ENCODE results near the gene ALG2. TPM values are rescaled to one million over a fixed set of nuclear protein-coding genes. Genes with fewer than 3 reads are reported as not detected.
A peak's percentile ranks its signal among the peaks of the same experiment; 100 is the strongest.

ALG2 gene
- polyA plus RNA-seq, 6 donors from 2014 or later, result 21.6 to 39.8 (median 22.8) TPM

GRCh38 chr9:99234618-99235017 lies 12.9 kb upstream of the ALG2 start:
- peak overlapping the region in 1 of 8 donors; percentile 3 for H3K4me3 Mint-ChIP-seq
- H3K27ac Mint-ChIP-seq, result peak overlapping the region in 5 of 6 donors; percentile 22 to 99 (median 90)
- no peaks in the 10 kb centered on the region for H3K27me3 Mint-ChIP-seq
- ATAC-seq (ENCODE audit: low read depth in 2 of 2) (no peak), DNase-seq (no peak)
- peaks cover 18 to 30% (median 21%) of the 10 kb centered on the region in 3 donors for H3K4me1 Mint-ChIP-seq
- peaks cover 0 to 7% of the 10 kb centered on the region in 2 donors for H3K36me3 Mint-ChIP-seq
- no peaks in the 10 kb centered on the region for H3K9me3 Mint-ChIP-seq

- H3K27me3 Mint-ChIP-seq, result no peaks in the 10 kb centered on the region
- peaks cover 18 to 31% (median 20%) of the 10 kb centered on the region in 3 donors for H3K4me1 Mint-ChIP-seq
- peaks cover 3 to 15% of the 10 kb centered on the region in 2 donors for H3K36me3 Mint-ChIP-seq
- no peak overlapping the region for H3K4me3 Mint-ChIP-seq
- ATAC-seq (ENCODE audit: low read depth in 2 of 2) (no peak), DNase-seq (peak; percentile 23)
- no peaks in the 10 kb centered on the region for H3K9me3 Mint-ChIP-seq
- H3K27ac Mint-ChIP-seq, result peak overlapping the region in 4 of 6 donors; percentile 0 to 90 (median 29)
Measured at GRCh38 chr9:99231711-99232110, 10.0 kb upstream of the ALG2 start.

DNA sequence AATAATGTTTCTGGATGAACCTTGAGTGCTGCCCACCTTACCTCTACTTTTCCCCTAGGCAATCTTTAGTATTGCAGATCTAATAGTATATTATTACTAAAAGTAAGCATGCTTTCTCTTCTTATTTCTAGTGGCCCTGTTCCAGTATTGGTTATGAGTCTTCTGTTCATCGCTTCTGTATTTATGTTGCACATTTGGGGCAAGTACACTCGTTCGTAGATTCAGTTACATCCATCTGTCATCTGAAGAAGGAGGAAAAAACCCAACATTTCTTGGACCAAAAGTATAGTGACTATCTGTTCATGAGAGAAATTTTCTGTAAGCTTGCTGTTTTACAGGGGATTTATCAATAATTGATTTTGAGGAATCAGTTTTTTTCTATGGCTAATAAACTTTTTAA lies 8.5 kb upstream of the ALG2 start:
- Mint-ChIP-seq H3K4me1 (peaks cover 14 to 22% (median 18%) of the 10 kb centered on the region in 3 donors), H3K27ac (peak overlapping the region in 1 of 6 donors; percentile 39)
- no peak for ATAC-seq (ENCODE audit: low read depth in 2 of 2)

DNA sequence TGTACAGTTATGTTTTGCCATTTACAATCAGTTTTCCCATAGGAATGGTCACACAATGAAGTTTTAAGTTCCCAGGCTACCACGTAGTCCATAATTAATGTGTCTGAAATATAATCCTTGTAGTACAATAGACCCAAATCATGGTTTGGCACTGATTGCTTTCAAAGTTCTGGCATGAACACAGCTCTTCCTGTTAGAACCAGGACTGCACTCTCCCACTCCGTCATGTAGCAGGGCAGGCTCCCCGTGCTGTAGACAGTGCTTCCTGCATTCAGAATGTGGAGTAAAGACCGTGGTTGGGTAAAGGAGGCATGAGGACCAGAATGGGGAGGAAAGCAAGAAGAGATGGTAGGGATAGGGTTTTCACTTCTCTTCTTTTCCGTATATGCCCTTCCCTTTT lies 4.3 kb upstream of the ALG2 start:
- peaks cover 3 to 29% of the 10 kb centered on the region in 2 donors for H3K36me3 Mint-ChIP-seq
- H3K9me3 Mint-ChIP-seq, result no peaks in the 10 kb centered on the region
- peak overlapping the region in 1 of 6 donors; percentile 63 for H3K27ac Mint-ChIP-seq
- H3K4me1 Mint-ChIP-seq, result peaks cover 39 to 50% (median 40%) of the 10 kb centered on the region in 3 donors
- ATAC-seq (ENCODE audit: low read depth in 2 of 2) (no peak), DNase-seq (no peak)
- H3K4me3 Mint-ChIP-seq, result no peak overlapping the region
- H3K27me3 Mint-ChIP-seq, result no peaks in the 10 kb centered on the region

More for the DNA sequence above, 8.5 kb upstream of the ALG2 start:
- Mint-ChIP-seq H3K9me3 (no peaks in the 10 kb centered on the region), H3K27me3 (no peaks in the 10 kb centered on the region), H3K36me3 (peaks cover 3 to 20% of the 10 kb centered on the region in 2 donors), H3K4me3 (peak overlapping the region in 1 of 8 donors; percentile 62)
- no peak for DNase-seq

DNA sequence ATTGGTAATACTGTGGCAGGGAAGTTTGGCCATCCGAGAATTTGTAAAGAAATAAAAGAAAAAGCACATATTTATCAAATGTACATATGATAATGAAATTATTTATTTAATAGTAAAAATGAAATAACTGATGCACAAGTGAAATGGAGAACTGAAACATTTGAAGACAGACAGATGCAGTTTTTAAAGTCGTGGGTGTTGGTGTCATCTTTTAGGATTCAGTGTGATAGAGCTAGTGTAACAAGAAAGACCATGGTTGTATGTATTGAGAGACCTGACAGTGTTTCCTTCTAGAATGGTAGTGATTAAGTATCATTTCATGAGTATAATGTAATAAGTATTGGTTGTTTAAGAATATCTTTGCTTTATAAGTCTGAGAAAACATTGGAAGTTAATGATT lies 2.7 kb upstream of the ALG2 start:
- Mint-ChIP-seq H3K27ac (peak overlapping the region in 5 of 6 donors; percentile 44 to 100 (median 91)), H3K4me3 (peak overlapping the region in 4 of 8 donors; percentile 8 to 99 (median 78)), H3K36me3 (peaks cover 3 to 29% of the 10 kb centered on the region in 2 donors), H3K4me1 (peaks cover 52 to 64% (median 56%) of the 10 kb centered on the region in 3 donors), H3K9me3 (no peaks in the 10 kb centered on the region), H3K27me3 (no peaks in the 10 kb centered on the region)
- no peak for ATAC-seq (ENCODE audit: low read depth in 2 of 2)
- DNase-seq, result no peak

- peak; percentile 34 to 36 for ATAC-seq (ENCODE audit: low read depth in 2 of 2)
- Mint-ChIP-seq H3K36me3 (peaks cover 9 to 21% of the 10 kb centered on the region in 2 donors), H3K4me1 (peaks cover 54 to 71% (median 71%) of the 10 kb centered on the region in 3 donors), H3K27me3 (no peaks in the 10 kb centered on the region), H3K4me3 (peak overlapping the region; percentile 97 to 100 (median 99)), H3K27ac (peak overlapping the region; percentile 100), H3K9me3 (no peaks in the 10 kb centered on the region)
- no peak for DNase-seq
Measured at GRCh38 chr9:99222416-99223270, 901 bp upstream of the ALG2 start.

GRCh38 chr9:99221266-99221620 lies 499 bp downstream of the ALG2 start:
- H3K27ac Mint-ChIP-seq, result peak overlapping the region; percentile 90 to 100 (median 100)
- peaks cover 51 to 77% (median 77%) of the 10 kb centered on the region in 3 donors for H3K4me1 Mint-ChIP-seq
- ATAC-seq (ENCODE audit: low read depth in 2 of 2) (no peak), DNase-seq (no peak)
- peaks cover 14 to 21% of the 10 kb centered on the region in 2 donors for H3K36me3 Mint-ChIP-seq
- no peaks in the 10 kb centered on the region for H3K9me3 Mint-ChIP-seq
- peak overlapping the region; percentile 97 to 100 (median 99) for H3K4me3 Mint-ChIP-seq
- no peaks in the 10 kb centered on the region for H3K27me3 Mint-ChIP-seq

DNA sequence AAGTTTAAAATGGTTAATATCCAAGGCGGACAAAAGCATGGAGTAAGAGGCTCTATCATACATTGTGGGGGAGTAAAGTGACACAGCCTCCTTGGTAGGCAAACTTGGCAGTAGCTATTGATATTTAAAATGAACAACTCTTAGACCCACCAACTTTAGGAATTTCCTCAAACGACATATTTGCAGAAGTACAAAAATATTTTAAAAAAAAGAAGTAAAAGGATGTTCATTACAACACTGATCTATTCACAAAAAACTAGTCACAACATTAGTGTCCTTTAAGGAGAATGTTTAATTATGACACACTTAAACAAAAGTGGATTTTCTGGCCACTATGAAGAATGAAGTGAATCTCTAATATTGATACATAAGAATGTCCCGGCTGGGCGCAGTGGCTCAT lies 1.7 kb downstream of the ALG2 start:
- Mint-ChIP-seq H3K4me3 (peak overlapping the region in 7 of 8 donors; percentile 60 to 100 (median 76)), H3K36me3 (peaks cover 14 to 20% of the 10 kb centered on the region in 2 donors), H3K4me1 (peaks cover 45 to 74% (median 69%) of the 10 kb centered on the region in 3 donors), H3K27me3 (no peaks in the 10 kb centered on the region), H3K9me3 (no peaks in the 10 kb centered on the region), H3K27ac (peak overlapping the region in 5 of 6 donors; percentile 15 to 100 (median 67))
- ATAC-seq (ENCODE audit: low read depth in 2 of 2), result no peak
- DNase-seq, result no peak

GRCh38 chr9:99216073-99216472 lies 5.7 kb downstream of the ALG2 start:
- peaks cover 34 to 62% (median 62%) of the 10 kb centered on the region in 3 donors for H3K4me1 Mint-ChIP-seq
- H3K27ac Mint-ChIP-seq, result no peak overlapping the region

GRCh38 chr9:99213197-99213596 lies 8.5 kb downstream of the ALG2 start:
- H3K27ac Mint-ChIP-seq, result peak overlapping the region in 5 of 6 donors; percentile 4 to 88 (median 48)
- DNase-seq, result peak; percentile 17
- ATAC-seq (ENCODE audit: low read depth in 2 of 2), result peak; percentile 78 to 85
- H3K9me3 Mint-ChIP-seq, result peaks cover 5 to 13% (median 9%) of the 10 kb centered on the region in 7 donors
- H3K27me3 Mint-ChIP-seq, result peaks cover 0 to 10% (median 0%) of the 10 kb centered on the region in 3 donors
- H3K4me3 Mint-ChIP-seq, result no peak overlapping the region
- peaks cover 18 to 41% (median 36%) of the 10 kb centered on the region in 3 donors for H3K4me1 Mint-ChIP-seq
- H3K36me3 Mint-ChIP-seq, result peaks cover 20 to 24% of the 10 kb centered on the region in 2 donors

More at GRCh38 chr9:99216073-99216472, 5.7 kb downstream of the ALG2 start:
- peaks cover 0 to 5% (median 0%) of the 10 kb centered on the region in 3 donors for H3K27me3 Mint-ChIP-seq
- DNase-seq (no peak), ATAC-seq (ENCODE audit: low read depth in 2 of 2) (no peak)
- peaks cover 14 to 15% of the 10 kb centered on the region in 2 donors for H3K36me3 Mint-ChIP-seq
- peaks cover 0 to 2% (median 0%) of the 10 kb centered on the region in 7 donors for H3K9me3 Mint-ChIP-seq
- H3K4me3 Mint-ChIP-seq, result no peak overlapping the region

DNA sequence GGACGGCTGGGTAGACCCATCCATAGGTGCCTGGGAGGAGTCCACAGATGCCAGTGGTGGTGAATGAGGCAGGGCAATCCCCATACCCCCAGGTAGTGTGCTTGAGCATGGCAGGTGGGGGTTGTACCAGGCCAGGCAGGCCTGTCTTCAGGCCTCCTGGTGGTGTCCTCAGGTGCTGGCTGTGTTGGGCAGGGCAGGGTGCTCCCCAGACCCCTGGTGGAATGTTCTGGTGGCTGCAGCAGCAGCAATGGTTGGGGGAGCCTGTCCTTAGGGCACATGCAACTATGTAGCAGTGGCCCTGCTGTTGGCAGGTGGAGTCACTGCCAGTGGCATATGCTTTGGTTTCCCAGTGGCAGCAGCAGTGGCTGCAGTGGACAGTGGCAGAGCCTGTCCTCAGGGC lies 10.0 kb downstream of the ALG2 start:
- no peak overlapping the region for H3K27ac Mint-ChIP-seq
- peaks cover 18 to 30% (median 23%) of the 10 kb centered on the region in 3 donors for H3K4me1 Mint-ChIP-seq
- H3K36me3 Mint-ChIP-seq, result peaks cover 11 to 24% of the 10 kb centered on the region in 2 donors
- ATAC-seq (ENCODE audit: low read depth in 2 of 2) (peak in 1 of 2 donors; percentile 18), DNase-seq (no peak)
- peaks cover 5 to 22% (median 12%) of the 10 kb centered on the region in 7 donors for H3K9me3 Mint-ChIP-seq
- H3K4me3 Mint-ChIP-seq, result no peak overlapping the region
- peaks cover 0 to 10% (median 0%) of the 10 kb centered on the region in 3 donors for H3K27me3 Mint-ChIP-seq

DNA sequence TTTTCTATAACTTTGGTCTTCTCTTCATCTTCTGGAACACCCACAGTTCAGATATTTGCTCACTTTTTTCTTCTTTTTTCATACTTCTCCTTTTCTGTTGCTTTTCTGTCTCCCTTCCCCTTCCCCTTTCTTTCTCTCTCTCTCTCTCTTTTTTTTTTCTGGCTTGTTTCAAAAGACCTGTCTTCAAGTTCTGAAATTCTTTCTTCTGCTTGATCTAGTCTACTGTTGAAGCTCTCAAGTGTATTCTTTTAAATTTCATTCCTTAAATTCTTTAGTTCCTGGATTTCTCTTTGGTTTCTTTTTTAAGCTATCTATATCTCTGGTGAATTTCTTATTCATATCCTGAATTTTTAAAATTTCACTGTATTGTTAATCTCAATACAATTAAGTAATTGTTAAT lies 11.2 kb downstream of the ALG2 start:
- H3K27ac Mint-ChIP-seq, result no peak overlapping the region
- DNase-seq (no peak), ATAC-seq (ENCODE audit: low read depth in 2 of 2) (no peak)
- peak overlapping the region in 1 of 8 donors; percentile 16 for H3K4me3 Mint-ChIP-seq
- H3K9me3 Mint-ChIP-seq, result peaks cover 5 to 22% (median 13%) of the 10 kb centered on the region in 7 donors
- H3K4me1 Mint-ChIP-seq, result peaks cover 18 to 26% (median 21%) of the 10 kb centered on the region in 3 donors
- H3K27me3 Mint-ChIP-seq, result peaks cover 0 to 13% (median 0%) of the 10 kb centered on the region in 3 donors
- peaks cover 11 to 24% of the 10 kb centered on the region in 2 donors for H3K36me3 Mint-ChIP-seq

GRCh38 chr9:99201603-99202002 lies 20.1 kb downstream of the ALG2 start:
- Mint-ChIP-seq H3K4me3 (no peak overlapping the region), H3K36me3 (peaks cover 0 to 3% of the 10 kb centered on the region in 2 donors), H3K27ac (no peak overlapping the region), H3K9me3 (peaks cover 0 to 8% (median 4%) of the 10 kb centered on the region in 7 donors), H3K27me3 (peaks cover 0 to 6% (median 3%) of the 10 kb centered on the region in 3 donors), H3K4me1 (peaks cover 0 to 4% (median 1%) of the 10 kb centered on the region in 3 donors)
- no peak for ATAC-seq (ENCODE audit: low read depth in 2 of 2)
- no peak for DNase-seq

All from naive B cell (primary cell).